ENCODE measurements around the gene NOS1. TPM values are rescaled to one million over a fixed set of nuclear protein-coding genes. Genes with fewer than 3 reads are reported as not detected.

NOS1 gene
- total and polyA plus RNA-seq, 2 of the 8 experiments (the other 6 are each of a cell fraction or from before 2014, with no cell fraction given): 1.5 to 2.0 TPM

- no peak overlapping the region for H3K27ac ChIP-seq (ENCODE audit: low read depth, low read length)
- H3K4me1 ChIP-seq (replicated peaks in 1 of 4; ENCODE audit: control insufficient read depth in 3 of 4, insufficient read depth in 4 of 4, low read length in 3 of 4): 0 out of 7 replicates have a peak, but pooled peaks cover 0 to 2% (median 0%) of the 10 kb centered on the region in 4 experiments
- H2BK12ac ChIP-seq (ENCODE audit: low read depth, low read length): no peak overlapping the region
- H3K27me3 ChIP-seq (replicated peaks in 1 of 4; ENCODE audit: control insufficient read depth in 3 of 4, extremely low read depth in 1 of 4, insufficient read depth in 3 of 4, low read length in 3 of 4): no peaks in the 10 kb centered on the region
- POLR2A ChIA-PET (ENCODE audit: partially characterized antibody): interaction anchor here (1.0 kb wide), 1 partner anchor 14 kb away, joined by 3 read pairs; no protein-coding TSS in a partner anchor
- H2BK5ac ChIP-seq (ENCODE audit: low read depth, low read length): no peak overlapping the region
- CTCF ChIA-PET (ENCODE audit: partially characterized antibody): interaction anchor here (1.2 to 2.7 kb wide), 5 partner anchors 9 to 26 kb away, joined by 4 to 18 read pairs (median 4); no protein-coding TSS in a partner anchor
- H3K23ac ChIP-seq (ENCODE audit: insufficient read length): no peak overlapping the region
- H2BK15ac ChIP-seq (ENCODE audit: low read length): no peak overlapping the region
- H4K8ac ChIP-seq (ENCODE audit: extremely low read depth, insufficient read depth, low read length): no peak overlapping the region
- DNase-seq (ENCODE audit: low read depth in 1 of 2, low spot score in 2 of 2) (no peak), FAIRE-seq (no peak)
- H3K36me3 ChIP-seq (ENCODE audit: control insufficient read depth in 2 of 4, insufficient read depth in 4 of 4, low read length in 3 of 4): no peaks in the 10 kb centered on the region
- no peak overlapping the region for H3K14ac ChIP-seq (ENCODE audit: insufficient read length)
- no peaks in the 10 kb centered on the region; the same call in 1 of the 2 replicates for H3K23me2 ChIP-seq (ENCODE audit: low read depth, low read length)
- no peak overlapping the region for H2AK5ac ChIP-seq (ENCODE audit: low read depth, low read length)
- H3K56ac ChIP-seq (replicated peaks; ENCODE audit: insufficient read length, low read depth, low read length): no peak overlapping the region
- H2BK120ac ChIP-seq (replicated peaks; ENCODE audit: low read depth, low read length): no peak overlapping the region
- H4K91ac ChIP-seq (replicated peaks; ENCODE audit: insufficient read length, low read length): no peak overlapping the region
- H3K4me2 ChIP-seq (ENCODE audit: insufficient read depth in 1 of 2, low read depth in 2 of 2, low read length in 2 of 2): no peak overlapping the region
- H3K9ac ChIP-seq (replicated peaks in 1 of 4; ENCODE audit: extremely low read depth in 1 of 4, low read depth in 3 of 4, low read length in 3 of 4): no peak overlapping the region
- no peak overlapping the region for H3K4me3 ChIP-seq (ENCODE audit: extremely low read depth in 1 of 4, insufficient read depth in 2 of 4, low read depth in 3 of 4, low read length in 4 of 4)
- no peaks in the 10 kb centered on the region for H3K79me1 ChIP-seq (ENCODE audit: low read depth, low read length)
- WGBS, 2 experiments (ENCODE audit: extremely low coverage in 1 of 2, insufficient coverage in 1 of 2, insufficient read length in 1 of 2, insufficient replicate concordance in 2 of 2, low coverage in 1 of 2, low lambda C conversion rate in 2 of 2, missing lambda C conversion rate in 1 of 2): 87% methylated on average over 7 of the region's 7 CpGs; no CpG with 5 or more reads in 1 of the 2 experiments
- no peak overlapping the region; the same call in 1 of the 2 replicates for H2AFZ ChIP-seq (ENCODE audit: low read length)
- H2BK20ac ChIP-seq (ENCODE audit: low read length): no peak overlapping the region
- no peaks in the 10 kb centered on the region for H3K79me2 ChIP-seq (ENCODE audit: control insufficient read depth in 1 of 2, insufficient read depth in 2 of 2, low read length in 2 of 2)
- H3K18ac ChIP-seq (ENCODE audit: extremely low read depth, low read length): no peak overlapping the region
- H4K5ac ChIP-seq (ENCODE audit: insufficient read length, low read depth, low read length): no peak overlapping the region
- no peaks in the 10 kb centered on the region for H4K20me1 ChIP-seq (replicated peaks in 1 of 2; ENCODE audit: control insufficient read depth in 1 of 2, insufficient read depth in 2 of 2, low read length in 2 of 2)
- no peaks in the 10 kb centered on the region for H3K9me3 ChIP-seq (ENCODE audit: insufficient read depth in 2 of 2, low read depth in 1 of 2, low read length in 1 of 2)
- no peak overlapping the region for H3K4ac ChIP-seq (replicated peaks; ENCODE audit: insufficient read length, low read depth, low read length)
- TF ChIP-seq ATF3 (IDR thresholded peaks at IDR 0.05; ENCODE audit: insufficient read depth, low read depth, low read length) (no peak), PHF8 (conservative IDR thresholded peaks at IDR 0.05; ENCODE audit: low read depth, low read length) (no peak), ATF2 (IDR thresholded peaks at IDR 0.05; ENCODE audit: low read length) (no peak), CEBPB (IDR thresholded peaks at IDR 0.05; ENCODE audit: low read depth, low read length) (no peak), CREB1 (IDR thresholded peaks at IDR 0.05) (no peak), NRF1 (IDR thresholded peaks at IDR 0.05; ENCODE audit: low read depth, low read length) (no peak), TEAD4 (IDR thresholded peaks at IDR 0.05; ENCODE audit: low read depth, low read length) (no peak), RAD21 (IDR thresholded peaks at IDR 0.05 in 1 of 2, conservative IDR thresholded peaks at IDR 0.05 in 1 of 2; ENCODE audit: low read depth in 2 of 2, low read length in 2 of 2) (no peak), JUN (IDR thresholded peaks at IDR 0.05; ENCODE audit: low read depth, low read length) (no peak), SP4 (IDR thresholded peaks at IDR 0.05; ENCODE audit: low read length) (no peak), HDAC6 (IDR thresholded peaks at IDR 0.05; ENCODE audit: low read depth, low read length) (no peak), SIN3A (conservative IDR thresholded peaks at IDR 0.05 in 1 of 2, IDR thresholded peaks at IDR 0.05 in 1 of 2; ENCODE audit: low read depth in 1 of 2, low read length in 2 of 2) (no peak)
Observed at GRCh38 chr12:117393656-117394055, 32.2 kb upstream of the NOS1 start.

All from H1 (cell line).